Loucy (cell line): Measurements from ENCODE around the gene CNDP1.

ENCODE experiments used
- H2AFZ ChIP-seq: fragments of 200-600 bp; sonication (generic); 2 replicates; pipeline ENCODE4 v1.6.0; 2016; ENCODE audit warnings: antibody characterized with exemption, mild to moderate bottlenecking, low read length, moderate library complexity
- H3F3A ChIP-seq: fragments of 200-600 bp; 2 replicates; pipeline ENCODE4 v1.6.0; 2016; ENCODE audit warnings: antibody characterized with exemption, low read depth, mild to moderate bottlenecking
- H3K27me3 ChIP-seq: fragments of 200-600 bp; sonication (generic); 2 replicates; pipeline ENCODE4 v1.6.1; 2014; ENCODE audit warnings: low read length, mild to moderate bottlenecking; ENCODE audit not compliant: insufficient read depth, poor library complexity, severe bottlenecking
- H3K36me3 ChIP-seq: fragments of 200-600 bp; sonication (generic); 2 replicates; pipeline ENCODE4 v1.6.1; 2016; ENCODE audit warnings: low read length; ENCODE audit not compliant: insufficient read depth
- H3K4me1 ChIP-seq: fragments of 200-600 bp; sonication (generic); 2 replicates; pipeline ENCODE4 v1.5.1; 2014; ENCODE audit warnings: low read length, mild to moderate bottlenecking; ENCODE audit not compliant: insufficient read depth, poor library complexity, severe bottlenecking
- H3K4me2 ChIP-seq: fragments of 200-600 bp; sonication (generic); 2 replicates; pipeline ENCODE4 v1.6.0; 2014; ENCODE audit warnings: antibody characterized with exemption, low read length, low read depth, mild to moderate bottlenecking; ENCODE audit not compliant: poor library complexity, severe bottlenecking
- H3K4me3 ChIP-seq: fragments of 200-600 bp; sonication (generic); 2 replicates; pipeline ENCODE4 v1.5.1; 2014; ENCODE audit warnings: low read length, mild to moderate bottlenecking, mixed read lengths; ENCODE audit not compliant: poor library complexity, severe bottlenecking
- H3K79me2 ChIP-seq: fragments of 200-600 bp; sonication (generic); 2 replicates; pipeline ENCODE4 v1.6.1; 2014; ENCODE audit warnings: low read length; ENCODE audit not compliant: insufficient read depth
- H3K9ac ChIP-seq: fragments of 200-600 bp; sonication (generic); 2 replicates; pipeline ENCODE4 v1.6.0; 2014; ENCODE audit warnings: mild to moderate bottlenecking, low read depth, low read length, moderate library complexity; ENCODE audit not compliant: poor library complexity, severe bottlenecking
- H3K9me2 ChIP-seq: fragments of 200-600 bp; sonication (generic); replicated peaks from 2 replicates; pipeline ENCODE4 v1.6.1; 2016; ENCODE audit warnings: low read depth, low read length, mixed read lengths
- H3K9me3 ChIP-seq: fragments of 200-600 bp; sonication (generic); 2 replicates; pipeline ENCODE4 v1.6.1; 2014; ENCODE audit warnings: mild to moderate bottlenecking, antibody characterized with exemption, low read length, low read depth; ENCODE audit not compliant: insufficient read depth
- H4K20me1 ChIP-seq: fragments of 200-600 bp; sonication (generic); 2 replicates; pipeline ENCODE4 v1.6.0; 2014; ENCODE audit warnings: antibody characterized with exemption, low read length, mild to moderate bottlenecking; ENCODE audit not compliant: insufficient read depth, poor library complexity, severe bottlenecking
- CTCF ChIP-seq: fragments of 200-600 bp; sonication (generic); conservative IDR thresholded peaks from 2 replicates; pipeline ENCODE4 v1.5.1; 2014; ENCODE audit warnings: mild to moderate bottlenecking, antibody characterized with exemption, low read length
- EZH2phosphoT487 ChIP-seq: fragments of 200-600 bp; IDR thresholded peaks from 2 replicates; pipeline ENCODE4 v1.6.1; 2018; ENCODE audit warnings: antibody characterized with exemption, mild to moderate bottlenecking, moderate library complexity, borderline replicate concordance

The CNDP1 gene

GRCh38 chr18:74633652-74634352 lies 99.5 kb downstream of the CNDP1 start:
- Histone ChIP-seq H3K9me3 (no peaks in the 10 kb centered on the region), H3K4me3 (no peak overlapping the region), H3K4me1 (peaks cover 23% of the 10 kb centered on the region), H3K9me2 (no peaks in the 10 kb centered on the region), H3K27me3 (no peaks in the 10 kb centered on the region), H3F3A (peaks cover 13% of the 10 kb centered on the region; the same call in 1 of the 2 replicates), H4K20me1 (no peaks in the 10 kb centered on the region), H2AFZ (no peak overlapping the region), H3K9ac (no peak overlapping the region), H3K36me3 (peaks cover 22% of the 10 kb centered on the region; the same call in 1 of the 2 replicates), H3K79me2 (no peaks in the 10 kb centered on the region), H3K4me2 (no peak overlapping the region)
- no peak for TF ChIP-seq CTCF
- no peak for TF ChIP-seq EZH2phosphoT487

- no peak for TF ChIP-seq EZH2phosphoT487
- no peak for TF ChIP-seq CTCF
- H2AFZ ChIP-seq, result no peak overlapping the region
- peaks cover 22% of the 10 kb centered on the region; the same call in 1 of the 2 replicates for H3K36me3 ChIP-seq
- no peaks in the 10 kb centered on the region for H3K79me2 ChIP-seq
- H3K9ac ChIP-seq, result no peak overlapping the region
- no peaks in the 10 kb centered on the region for H3K27me3 ChIP-seq
- H4K20me1 ChIP-seq, result no peaks in the 10 kb centered on the region
- no peak overlapping the region for H3K4me2 ChIP-seq
- H3K4me1 ChIP-seq, result peaks cover 22% of the 10 kb centered on the region
- H3K9me3 ChIP-seq, result no peaks in the 10 kb centered on the region
- peaks cover 13% of the 10 kb centered on the region; the same call in 1 of the 2 replicates for H3F3A ChIP-seq
- no peaks in the 10 kb centered on the region for H3K9me2 ChIP-seq
- no peak overlapping the region for H3K4me3 ChIP-seq
These were observed 101.1 kb downstream of the CNDP1 start for GRCh38 chr18:74635224-74635975.
